ENCODE data around the gene COL6A3. TPM values are rescaled to one million over a fixed set of nuclear protein-coding genes. Genes with fewer than 3 reads are reported as not detected.

COL6A3 gene
- total and polyA plus RNA-seq, 9 of the 15 experiments (the other 6 are each of a cell fraction or from before 2014, with no cell fraction given) = 0.07 to 4.1 (median 1.5) TPM

DNA sequence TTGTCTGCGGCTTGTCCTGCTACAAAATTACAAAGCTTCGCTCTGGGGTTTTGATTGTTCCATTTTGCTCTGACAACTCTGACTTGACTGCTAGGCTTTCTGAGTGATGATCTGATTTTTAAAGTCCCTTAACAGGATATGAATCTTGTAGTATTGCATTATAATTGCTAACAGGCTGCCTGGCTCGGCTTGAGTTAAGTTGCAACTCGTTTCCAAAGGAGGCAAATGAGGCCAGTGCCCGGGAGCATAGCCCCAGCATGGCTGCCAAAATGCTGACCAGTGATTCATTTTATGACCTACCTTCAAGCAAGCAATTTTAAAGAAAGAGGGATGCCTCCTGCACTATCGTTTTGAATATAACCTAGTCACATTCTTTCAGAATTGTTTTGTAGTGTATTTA lies 135.4 kb downstream of the COL6A3 start:
- H3K27ac ChIP-seq (ENCODE audit: extremely low read depth, low read depth, low read length) = no peak overlapping the region
- H3K9me3 ChIP-seq (replicated peaks; ENCODE audit: control insufficient read depth, insufficient read depth, low read depth, low read length) = no peaks in the 10 kb centered on the region
- ATAC-seq = no peak
- intact Hi-C loops (cut with micrococcal nuclease) = no loop called here
- H3K9ac ChIP-seq (ENCODE audit: insufficient read depth in 1 of 2, low read depth in 2 of 2, low read length in 2 of 2) = no peak overlapping the region
- H2AFZ ChIP-seq (ENCODE audit: low read depth, low read length) = no peak overlapping the region
- POLR2A ChIA-PET = no interaction called here
- H3K79me2 ChIP-seq (ENCODE audit: control insufficient read depth, insufficient read depth, low read length) = no peaks in the 10 kb centered on the region
- 0% methylated on average over 5 of the region's 6 CpGs for WGBS (ENCODE audit: insufficient coverage, low coverage, missing lambda C conversion rate)
- no TSS peak for BruUV-seq (replicated peaks)
- no peak overlapping the region for H3K4me2 ChIP-seq (ENCODE audit: insufficient read depth, low read length)
- TF ChIP-seq FOXA3 (CRISPR knock-in tag; conservative IDR thresholded peaks at IDR 0.05 in 1 of 2, IDR thresholded peaks at IDR 0.05 in 1 of 2) = no peak
- CTCF ChIA-PET (ENCODE audit: low intra/inter-chr PET ratio) = no interaction called here
- in situ Hi-C loops (cut with MboI) = no loop called here
- no peak for DNase-seq (ENCODE audit: extremely low read depth in 1 of 4, low spot score in 3 of 4)
- H3K9me1 ChIP-seq (ENCODE audit: control insufficient read depth, insufficient read depth, low read length) = no peaks in the 10 kb centered on the region
- FAIRE-seq = no peak
- H3K4me3 ChIP-seq = no peak overlapping the region
- H3K36me3 ChIP-seq (ENCODE audit: control insufficient read depth, insufficient read depth, low read length) = no peaks in the 10 kb centered on the region
- H3K4me1 ChIP-seq (replicated peaks in 1 of 2; ENCODE audit: control insufficient read depth in 2 of 2, insufficient read depth in 2 of 2, low read length in 2 of 2) = no peaks in the 10 kb centered on the region
- no peaks in the 10 kb centered on the region for H4K20me1 ChIP-seq (replicated peaks; ENCODE audit: control insufficient read depth, insufficient read depth, low read length)
- peaks cover 0 to 15% of the 10 kb centered on the region in 2 experiments; a peak in 3 of 5 replicates for H3K27me3 ChIP-seq (ENCODE audit: control insufficient read depth in 2 of 2, insufficient read depth in 2 of 2, low read length in 2 of 2)

DNA sequence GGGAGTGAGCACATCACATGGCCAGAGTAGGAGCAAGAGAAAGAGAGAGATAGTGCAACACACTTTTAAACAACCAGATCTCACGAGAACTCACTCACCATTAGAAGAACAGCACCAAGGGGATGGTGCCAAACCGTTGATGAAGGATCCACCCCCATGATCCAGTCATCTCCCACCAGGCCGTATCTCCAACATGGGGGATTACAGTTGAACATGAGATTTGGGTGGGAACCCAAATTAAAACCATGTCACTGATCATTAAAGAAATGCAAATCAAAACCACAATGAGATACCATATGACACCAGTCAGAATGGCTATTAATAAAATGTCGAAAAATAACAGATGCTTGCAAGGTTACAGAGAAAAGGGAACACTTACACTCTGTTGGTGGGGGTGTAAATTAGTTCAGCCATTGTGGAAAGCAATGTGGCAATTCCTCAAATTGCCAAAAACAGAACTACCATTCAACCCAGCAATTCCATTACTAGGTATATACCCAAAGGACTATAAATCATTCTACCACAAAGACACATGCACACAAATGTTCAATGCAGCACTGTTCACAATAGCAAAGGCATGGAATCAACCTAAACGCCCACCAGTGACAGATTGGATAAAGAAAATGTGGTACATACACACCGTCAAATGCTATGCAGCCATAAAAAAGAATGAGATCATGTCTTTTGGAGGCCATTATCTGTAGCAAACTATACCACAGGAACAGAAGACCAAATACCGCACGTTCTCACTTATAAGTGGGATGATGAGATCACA lies 137.1 kb downstream of the COL6A3 start:
- TF ChIP-seq PRPF4 (IDR thresholded peaks at IDR 0.05; ENCODE audit: insufficient read depth, low read depth, low read length, poor library complexity, severe bottlenecking) (no peak), DDX20 (tag; IDR thresholded peaks at IDR 0.05; ENCODE audit: low read depth) (no peak), MAFF (IDR thresholded peaks at IDR 0.05; ENCODE audit: low read length) (no peak)

More for the DNA sequence above, 137.1 kb downstream of the COL6A3 start:
- no TSS peak for BruUV-seq (replicated peaks)
- Histone ChIP-seq H3K27ac (ENCODE audit: extremely low read depth, low read depth, low read length) (no peak overlapping the region), H3K4me3 (no peak overlapping the region), H3K79me2 (ENCODE audit: control insufficient read depth, insufficient read depth, low read length) (no peaks in the 10 kb centered on the region), H3K27me3 (ENCODE audit: control insufficient read depth in 2 of 2, insufficient read depth in 2 of 2, low read length in 2 of 2) (peaks cover 0 to 15% of the 10 kb centered on the region in 2 experiments; a peak in 3 of 5 replicates), H3K9ac (ENCODE audit: insufficient read depth in 1 of 2, low read depth in 2 of 2, low read length in 2 of 2) (no peak overlapping the region), H3K9me1 (ENCODE audit: control insufficient read depth, insufficient read depth, low read length) (no peaks in the 10 kb centered on the region), H4K20me1 (replicated peaks; ENCODE audit: control insufficient read depth, insufficient read depth, low read length) (no peaks in the 10 kb centered on the region), H3K9me3 (replicated peaks; ENCODE audit: control insufficient read depth, insufficient read depth, low read depth, low read length) (no peaks in the 10 kb centered on the region), H3K36me3 (ENCODE audit: control insufficient read depth, insufficient read depth, low read length) (no peaks in the 10 kb centered on the region), H3K4me1 (replicated peaks in 1 of 2; ENCODE audit: control insufficient read depth in 2 of 2, insufficient read depth in 2 of 2, low read length in 2 of 2) (no peaks in the 10 kb centered on the region), H2AFZ (ENCODE audit: low read depth, low read length) (no peak overlapping the region), H3K4me2 (ENCODE audit: insufficient read depth, low read length) (no peak overlapping the region)
- no peak for ATAC-seq
- FAIRE-seq = no peak
- WGBS (ENCODE audit: insufficient coverage, low coverage, missing lambda C conversion rate) = 0% methylated on average over 8 of the region's 8 CpGs
- no peak for DNase-seq (ENCODE audit: extremely low read depth in 1 of 4, low spot score in 3 of 4)
- POLR2A ChIA-PET = no interaction called here
- in situ Hi-C loops (cut with MboI) (no loop called here), intact Hi-C loops (cut with micrococcal nuclease) (no loop called here)
- CTCF ChIA-PET (ENCODE audit: low intra/inter-chr PET ratio) = no interaction called here

Other genes starting within 250 kb of the COL6A3 start
- gene MLPH, start 73.1 kb upstream of the COL6A3 start, total RNA-seq (2014; rRNA removed) = not detected in 2 replicates
- not detected in 2 replicates for gene MLPH, start 73.1 kb upstream of the COL6A3 start, total RNA-seq (2014; rRNA removed; fragmentation: Illumina TruSeq; extraction: Trizol)
- not detected in 2 replicates for gene MLPH, start 73.1 kb upstream of the COL6A3 start, total RNA-seq (2015; rRNA removed; fragmentation: Illumina TruSeq; extraction: Trizol)
- gene MLPH, start 73.1 kb upstream of the COL6A3 start, total RNA-seq (2021) = 0.22 and 0.65 TPM in 2 replicates
- gene MLPH, start 73.1 kb upstream of the COL6A3 start, polyA plus RNA-seq (2011; rRNA removed) = not detected in 2 replicates
- not detected in 2 replicates for gene MLPH, start 73.1 kb upstream of the COL6A3 start, polyA plus RNA-seq (2014; fragmentation: Illumina TruSeq; extraction: Trizol)
- not detected for gene MLPH, start 73.1 kb upstream of the COL6A3 start, polyA plus RNA-seq (2014; fragmentation: Nextera tagmentation; extraction: Ambion mirVana)
- not detected in 2 replicates for gene MLPH, start 73.1 kb upstream of the COL6A3 start, polyA plus RNA-seq (2014; rRNA removed)
- gene PRLH, start 152.4 kb upstream of the COL6A3 start, total RNA-seq (2014; rRNA removed) = not detected in 2 replicates
- not detected in 2 replicates for gene PRLH, start 152.4 kb upstream of the COL6A3 start, total RNA-seq (2014; rRNA removed; fragmentation: Illumina TruSeq; extraction: Trizol)
- not detected in 2 replicates for gene PRLH, start 152.4 kb upstream of the COL6A3 start, total RNA-seq (2015; rRNA removed; fragmentation: Illumina TruSeq; extraction: Trizol)
- gene PRLH, start 152.4 kb upstream of the COL6A3 start, total RNA-seq (2021) = not detected in 2 replicates
- gene PRLH, start 152.4 kb upstream of the COL6A3 start, polyA plus RNA-seq (2011; rRNA removed) = not detected in 2 replicates
- gene PRLH, start 152.4 kb upstream of the COL6A3 start, polyA plus RNA-seq (2014; fragmentation: Illumina TruSeq; extraction: Trizol) = not detected in 2 replicates
- gene PRLH, start 152.4 kb upstream of the COL6A3 start, polyA plus RNA-seq (2014; fragmentation: Nextera tagmentation; extraction: Ambion mirVana) = not detected
- not detected in 2 replicates for gene PRLH, start 152.4 kb upstream of the COL6A3 start, polyA plus RNA-seq (2014; rRNA removed)
- not detected in 2 replicates for gene RAB17, start 176.6 kb upstream of the COL6A3 start, total RNA-seq (2014; rRNA removed)
- not detected in 2 replicates for gene RAB17, start 176.6 kb upstream of the COL6A3 start, total RNA-seq (2014; rRNA removed; fragmentation: Illumina TruSeq; extraction: Trizol)
- not detected in 2 replicates for gene RAB17, start 176.6 kb upstream of the COL6A3 start, total RNA-seq (2015; rRNA removed; fragmentation: Illumina TruSeq; extraction: Trizol)
- gene RAB17, start 176.6 kb upstream of the COL6A3 start, total RNA-seq (2021) = 0.13 and 0.16 TPM in 2 replicates
- not detected in 2 replicates for gene RAB17, start 176.6 kb upstream of the COL6A3 start, polyA plus RNA-seq (2011; rRNA removed)
- gene RAB17, start 176.6 kb upstream of the COL6A3 start, polyA plus RNA-seq (2014; fragmentation: Illumina TruSeq; extraction: Trizol) = not detected in 2 replicates
- gene RAB17, start 176.6 kb upstream of the COL6A3 start, polyA plus RNA-seq (2014; fragmentation: Nextera tagmentation; extraction: Ambion mirVana) = not detected
- gene RAB17, start 176.6 kb upstream of the COL6A3 start, polyA plus RNA-seq (2014; rRNA removed) = not detected in 2 replicates
- 31.6 and 32.2 TPM in 2 replicates for gene LRRFIP1, start 213.4 kb upstream of the COL6A3 start, total RNA-seq (2014; rRNA removed)
- gene LRRFIP1, start 213.4 kb upstream of the COL6A3 start, total RNA-seq (2014; rRNA removed; fragmentation: Illumina TruSeq; extraction: Trizol) = 33.1 and 38.9 TPM in 2 replicates
- 25.5 and 28.1 TPM in 2 replicates for gene LRRFIP1, start 213.4 kb upstream of the COL6A3 start, total RNA-seq (2015; rRNA removed; fragmentation: Illumina TruSeq; extraction: Trizol)
- 31.3 and 31.4 TPM in 2 replicates for gene LRRFIP1, start 213.4 kb upstream of the COL6A3 start, total RNA-seq (2021)
- gene LRRFIP1, start 213.4 kb upstream of the COL6A3 start, polyA plus RNA-seq (2011; rRNA removed) = 18.3 and 26.8 TPM in 2 replicates
- gene LRRFIP1, start 213.4 kb upstream of the COL6A3 start, polyA plus RNA-seq (2014; fragmentation: Illumina TruSeq; extraction: Trizol) = 41.9 and 45.2 TPM in 2 replicates
- gene LRRFIP1, start 213.4 kb upstream of the COL6A3 start, polyA plus RNA-seq (2014; fragmentation: Nextera tagmentation; extraction: Ambion mirVana) = 10 to 100 TPM; 13.1 to 13.8 TPM
- gene LRRFIP1, start 213.4 kb upstream of the COL6A3 start, polyA plus RNA-seq (2014; rRNA removed) = 35.6 and 39.5 TPM in 2 replicates

All from K562 (cell line).